Measurements from ENCODE around the gene FOXO3. TPM values are rescaled to one million over a fixed set of nuclear protein-coding genes. Genes with fewer than 3 reads are reported as not detected.

Gene FOXO3
- polyA plus RNA-seq, 1 experiment = 25.4 TPM

- Histone ChIP-seq H3K4me3 (ENCODE audit: low read depth, low read length) (peak overlapping the region; percentile 89), H3K36me3 (ENCODE audit: control insufficient read depth, insufficient read depth, low read length) (no peaks in the 10 kb centered on the region), H3K27me3 (ENCODE audit: control insufficient read depth, insufficient read depth, low read length) (peaks cover 1% of the 10 kb centered on the region; the same call in 1 of the 2 replicates)
- TF ChIP-seq, protein P1, sequence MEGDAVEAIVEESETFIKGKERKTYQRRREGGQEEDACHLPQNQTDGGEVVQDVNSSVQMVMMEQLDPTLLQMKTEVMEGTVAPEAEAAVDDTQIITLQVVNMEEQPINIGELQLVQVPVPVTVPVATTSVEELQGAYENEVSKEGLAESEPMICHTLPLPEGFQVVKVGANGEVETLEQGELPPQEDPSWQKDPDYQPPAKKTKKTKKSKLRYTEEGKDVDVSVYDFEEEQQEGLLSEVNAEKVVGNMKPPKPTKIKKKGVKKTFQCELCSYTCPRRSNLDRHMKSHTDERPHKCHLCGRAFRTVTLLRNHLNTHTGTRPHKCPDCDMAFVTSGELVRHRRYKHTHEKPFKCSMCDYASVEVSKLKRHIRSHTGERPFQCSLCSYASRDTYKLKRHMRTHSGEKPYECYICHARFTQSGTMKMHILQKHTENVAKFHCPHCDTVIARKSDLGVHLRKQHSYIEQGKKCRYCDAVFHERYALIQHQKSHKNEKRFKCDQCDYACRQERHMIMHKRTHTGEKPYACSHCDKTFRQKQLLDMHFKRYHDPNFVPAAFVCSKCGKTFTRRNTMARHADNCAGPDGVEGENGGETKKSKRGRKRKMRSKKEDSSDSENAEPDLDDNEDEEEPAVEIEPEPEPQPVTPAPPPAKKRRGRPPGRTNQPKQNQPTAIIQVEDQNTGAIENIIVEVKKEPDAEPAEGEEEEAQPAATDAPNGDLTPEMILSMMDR (IDR thresholded peaks at IDR 0.05; ENCODE audit: insufficient read depth, low read depth, low read length) = no peak
- CTCF ChIA-PET = interaction anchor here (0.6 to 6.6 kb wide), 6 partner anchors 11 to 518 kb away, joined by 3 to 28 read pairs (median 5); no protein-coding TSS in a partner anchor
- POLR2A ChIA-PET = no interaction called here
- DNase-seq (ENCODE audit: low read depth) = no peak
Measured at GRCh38 chr6:108556866-108557493, 3.7 kb upstream of the FOXO3 start.

DNA sequence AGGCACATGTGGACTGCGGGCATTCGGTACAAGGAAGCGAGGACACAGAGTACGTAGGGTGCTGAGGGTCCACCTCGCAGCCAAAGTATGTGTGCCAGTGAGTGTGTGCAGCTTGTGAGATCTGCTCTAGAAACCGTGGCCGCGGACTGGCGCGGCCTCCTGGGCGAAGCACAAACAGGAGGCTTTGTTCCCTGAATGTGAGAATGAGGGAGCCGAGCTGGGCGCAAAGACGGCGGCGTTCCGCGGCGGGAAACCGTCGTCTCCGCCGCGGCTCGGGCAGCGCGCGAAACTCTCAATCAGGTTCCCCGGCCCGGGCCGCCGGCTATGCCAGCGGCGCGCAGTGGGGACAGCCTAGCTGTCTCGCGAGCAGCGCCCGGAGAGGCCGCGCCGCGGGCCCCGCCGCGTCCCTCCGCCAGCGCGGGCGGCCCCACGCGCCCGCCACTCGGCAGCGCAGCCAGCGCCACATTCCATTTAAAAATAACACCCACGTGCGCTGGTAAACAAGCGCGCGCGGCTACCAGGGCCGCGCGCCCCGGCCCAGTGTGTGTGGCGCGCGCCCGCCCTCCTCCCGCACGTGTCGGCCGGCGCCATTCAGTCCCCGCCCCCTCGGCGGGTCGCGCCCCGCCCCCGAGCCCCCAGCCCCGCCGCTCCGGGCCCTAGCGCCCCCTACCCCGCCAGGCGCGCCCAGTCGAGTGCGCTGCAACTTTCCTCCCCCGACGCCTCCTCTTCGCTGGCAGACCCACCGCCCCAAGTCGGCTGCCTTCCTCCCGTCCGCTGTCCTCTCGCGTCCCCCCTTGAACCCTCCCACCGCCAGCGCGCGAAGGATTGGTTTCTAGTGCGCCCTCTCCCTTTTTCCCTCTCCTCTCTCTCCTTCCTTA, 3.0 kb upstream of the FOXO3 start:
- DNase-seq (ENCODE audit: low read depth) = no peak
- Histone ChIP-seq H3K36me3 (ENCODE audit: control insufficient read depth, insufficient read depth, low read length) (no peaks in the 10 kb centered on the region), H3K4me3 (ENCODE audit: low read depth, low read length) (peak overlapping the region; percentile 89), H3K27me3 (ENCODE audit: control insufficient read depth, insufficient read depth, low read length) (peaks cover 1% of the 10 kb centered on the region; the same call in 1 of the 2 replicates)
- ChIA-PET CTCF (interaction anchor here (0.6 to 6.6 kb wide), 7 partner anchors 12 to 517 kb away, joined by 3 to 28 read pairs (median 4); no protein-coding TSS in a partner anchor), POLR2A (no interaction called here)
- TF ChIP-seq, protein P1 (IDR thresholded peaks at IDR 0.05; ENCODE audit: insufficient read depth, low read depth, low read length) = no peak

- Histone ChIP-seq H3K4me3 (ENCODE audit: low read depth, low read length) (peak overlapping the region; percentile 89), H3K27me3 (ENCODE audit: control insufficient read depth, insufficient read depth, low read length) (peaks cover 1% of the 10 kb centered on the region; the same call in 1 of the 2 replicates), H3K36me3 (ENCODE audit: control insufficient read depth, insufficient read depth, low read length) (no peaks in the 10 kb centered on the region)
- ChIA-PET CTCF (interaction anchor here (0.6 to 6.6 kb wide), 9 partner anchors 13 to 517 kb away, joined by 3 to 28 read pairs (median 3); no protein-coding TSS in a partner anchor), POLR2A (interaction anchor here (0.7 kb wide), 1 partner anchor 537 kb away, joined by 3 read pairs; the partner anchor contains the start of gene CEP57L1)
- peak; percentile 87 for DNase-seq (ENCODE audit: low read depth)
- TF ChIP-seq, protein P1 (IDR thresholded peaks at IDR 0.05; ENCODE audit: insufficient read depth, low read depth, low read length) = no peak
Measured at GRCh38 chr6:108558372-108559096, 2.2 kb upstream of the FOXO3 start.

GRCh38 chr6:108559097-108559883, 1.4 kb upstream of the FOXO3 start:
- ChIA-PET POLR2A (no interaction called here), CTCF (interaction anchor here (0.8 to 6.6 kb wide), 7 partner anchors 9 to 334 kb away, joined by 3 to 28 read pairs (median 3); no protein-coding TSS in a partner anchor)
- H3K36me3 ChIP-seq (ENCODE audit: control insufficient read depth, insufficient read depth, low read length) = no peaks in the 10 kb centered on the region
- TF ChIP-seq, protein P1 (IDR thresholded peaks at IDR 0.05; ENCODE audit: insufficient read depth, low read depth, low read length) = no peak
- H3K27me3 ChIP-seq (ENCODE audit: control insufficient read depth, insufficient read depth, low read length) = peaks cover under 1% of the 10 kb centered on the region; the same call in 1 of the 2 replicates
- DNase-seq (ENCODE audit: low read depth) = no peak
- H3K4me3 ChIP-seq (ENCODE audit: low read depth, low read length) = peak overlapping the region; percentile 89

All from BJ (cell line).